ENCODE measurements around the gene ADPRM.

ADPRM gene

DNA sequence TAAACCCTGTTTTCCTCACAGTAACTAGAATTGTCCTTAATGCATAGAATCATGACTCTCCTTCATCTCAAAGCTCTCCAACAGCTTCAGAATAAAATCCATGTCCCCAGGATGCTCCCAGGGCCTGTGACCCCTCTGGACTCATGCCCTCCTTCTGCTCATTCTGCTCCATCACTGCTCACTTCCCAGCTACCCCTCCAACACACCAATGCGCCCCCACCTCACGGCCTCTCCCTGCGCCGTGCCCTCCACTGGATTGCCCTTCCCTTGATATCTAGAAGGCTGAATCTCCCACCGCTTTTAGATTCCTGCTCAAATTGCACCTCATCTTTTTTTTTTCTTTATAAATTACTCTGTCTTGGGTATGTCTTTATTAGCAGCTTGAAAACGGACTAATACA, 45.0 kb downstream of the ADPRM start:
- H3K27ac ChIP-seq: no peak overlapping the region
- TF ChIP-seq CTCF (conservative IDR thresholded peaks at IDR 0.05): no peak
- no peak for TF ChIP-seq ZFX (IDR thresholded peaks at IDR 0.05)

DNA sequence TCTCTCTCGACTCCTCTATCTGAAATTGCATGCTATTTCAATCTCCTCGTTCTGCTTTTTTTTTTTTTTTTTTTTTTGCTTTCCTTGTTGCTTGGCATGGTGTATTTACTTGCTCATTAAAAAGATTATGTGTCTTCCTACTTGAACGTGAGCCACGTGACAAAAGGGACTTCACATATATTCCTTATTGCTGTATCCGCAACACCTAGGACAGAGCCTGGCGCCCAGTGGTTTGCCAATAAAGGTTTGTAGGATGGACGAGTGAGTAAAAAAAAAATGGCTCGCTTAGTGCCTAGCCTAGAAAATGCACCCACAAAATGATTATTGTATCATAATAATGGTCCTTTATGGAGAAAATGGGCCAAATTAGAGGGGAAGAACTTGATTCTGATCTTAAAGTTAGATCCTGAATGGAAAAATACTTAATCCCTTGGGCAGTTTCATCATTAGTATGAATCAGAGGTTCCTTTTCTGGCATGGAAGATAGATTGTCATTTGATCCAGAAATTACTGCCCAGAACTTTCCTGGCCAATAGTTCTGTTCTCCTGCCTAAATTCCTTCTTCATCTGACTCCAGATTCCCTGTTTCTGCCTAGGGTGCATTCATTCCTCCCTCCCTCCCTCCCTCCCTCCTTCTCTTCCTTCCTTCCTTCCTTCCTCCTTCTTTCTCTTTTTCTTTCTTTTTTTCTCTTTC, 46.1 kb downstream of the ADPRM start:
- no peak overlapping the region for H3K27ac ChIP-seq
- TF ChIP-seq ZFX (IDR thresholded peaks at IDR 0.05): no peak
- TF ChIP-seq CTCF (conservative IDR thresholded peaks at IDR 0.05): no peak

- no peak for TF ChIP-seq CTCF (conservative IDR thresholded peaks at IDR 0.05)
- no peak for TF ChIP-seq ZFX (IDR thresholded peaks at IDR 0.05)
- no peak overlapping the region for H3K27ac ChIP-seq
Observed at GRCh38 chr17:10744501-10745000, 47.2 kb downstream of the ADPRM start.

- TF ChIP-seq CTCF (conservative IDR thresholded peaks at IDR 0.05) (no peak), ZFX (IDR thresholded peaks at IDR 0.05) (no peak)
- H3K27ac ChIP-seq: no peak overlapping the region
Observed at GRCh38 chr17:10745231-10745630, 47.8 kb downstream of the ADPRM start.

GRCh38 chr17:10748531-10749181, 51.3 kb downstream of the ADPRM start:
- TF ChIP-seq ZFX (IDR thresholded peaks at IDR 0.05) (no peak), CTCF (conservative IDR thresholded peaks at IDR 0.05) (no peak)
- H3K27ac ChIP-seq: no peak overlapping the region

- H3K27ac ChIP-seq: no peak overlapping the region
- TF ChIP-seq CTCF (conservative IDR thresholded peaks at IDR 0.05) (no peak), ZFX (IDR thresholded peaks at IDR 0.05) (no peak)
Observed at GRCh38 chr17:10750210-10750609, 52.8 kb downstream of the ADPRM start.

DNA sequence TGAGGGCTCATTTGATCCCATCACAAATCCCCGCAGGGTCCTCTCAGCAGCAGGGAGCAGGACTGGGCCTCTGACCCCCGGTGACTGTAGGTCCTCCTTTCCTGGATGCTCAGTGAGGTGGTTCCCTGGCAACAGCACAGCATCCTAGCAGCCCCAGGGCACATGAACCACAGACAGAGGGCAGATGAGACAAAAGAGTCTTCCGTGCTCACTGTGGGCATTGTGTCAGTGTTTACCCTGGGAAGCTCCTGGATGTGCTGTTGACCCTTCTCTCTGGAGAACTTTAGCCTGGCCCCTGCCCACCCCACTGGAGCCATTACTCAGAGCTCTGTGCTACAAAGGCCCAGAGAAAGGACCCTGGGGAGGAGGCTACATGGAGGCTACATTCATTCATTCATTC, 54.2 kb downstream of the ADPRM start:
- TF ChIP-seq CTCF (conservative IDR thresholded peaks at IDR 0.05): no peak
- no peak for TF ChIP-seq ZFX (IDR thresholded peaks at IDR 0.05)
- no peak overlapping the region for H3K27ac ChIP-seq

All from C4-2B (cell line).